Heart left ventricle (tissue), 16 donors: ENCODE measurements around the gene SLC35C1. TPM values are rescaled to one million over a fixed set of nuclear protein-coding genes. Genes with fewer than 3 reads are reported as not detected.

ENCODE experiments used
- ATAC-seq, 4 donors: fragments of 200-7000 bp; cut with Tn5 transposase; one replicate each; pipeline ENCODE4 v1.9.1; 2020 to 2022; ENCODE audit warnings: moderate library complexity in 4 of 4, mild to moderate bottlenecking in 3 of 4, moderate number of reproducible peaks in 1 of 4
- DNase-seq, 5 donors: peaks; one replicate each; pipeline ENCODE4 v3.0.0-alpha.2; 2020
- H3K27ac ChIP-seq, 12 donors: fragments of 200-600 bp; sonication (generic) in 4 of 12; one replicate each; pipeline versions ENCODE4 v1.5.0 to v1.8.0; 2016 to 2022; ENCODE audit warnings: mild to moderate bottlenecking in 2 of 12
- H3K27me3 ChIP-seq, 9 donors: fragments of 200-600 bp; sonication (generic) in 2 of 9; one replicate each; pipeline versions ENCODE4 v1.5.1 to v1.8.0; 2016 to 2022; ENCODE audit warnings: mild to moderate bottlenecking in 3 of 9
- H3K36me3 ChIP-seq, 9 donors: fragments of 200-600 bp; sonication (generic) in 2 of 9; one replicate each; pipeline versions ENCODE4 v1.5.0 to v1.8.0; 2018 to 2022; ENCODE audit warnings: mild to moderate bottlenecking in 2 of 9
- H3K4me1 ChIP-seq, 12 donors: fragments of 200-600 bp; sonication (generic) in 4 of 12; one replicate each; pipeline versions ENCODE4 v1.5.0 to v1.8.0; 2016 to 2022; ENCODE audit warnings: mild to moderate bottlenecking in 3 of 12
- H3K4me3 ChIP-seq, 12 donors: fragments of 200-600 bp; sonication (generic) in 4 of 12; one replicate each; pipeline versions ENCODE4 v1.5.0 to v1.8.0; 2017 to 2022; ENCODE audit warnings: mild to moderate bottlenecking in 9 of 12, moderate library complexity in 4 of 12
- H3K9me3 ChIP-seq, 12 donors: fragments of 200-600 bp; sonication (generic) in 4 of 12; one replicate each; pipeline versions ENCODE4 v1.5.0 to v1.8.0; 2016 to 2022; ENCODE audit warnings: mild to moderate bottlenecking in 1 of 12
- CTCF ChIP-seq, 12 donors: fragments of 200-600 bp; sonication (generic) in 4 of 12; IDR thresholded peaks; one replicate each; pipeline versions ENCODE4 v1.5.0 to v1.8.0; 2018 to 2022; ENCODE audit warnings: antibody characterized with exemption in 12 of 12, mild to moderate bottlenecking in 5 of 12
- POLR2A ChIP-seq, 2 donors: fragments of 450-650 bp; IDR thresholded peaks; one replicate each; pipeline ENCODE4 v1.6.1; 2017; ENCODE audit warnings: antibody characterized with exemption in 2 of 2, mild to moderate bottlenecking in 2 of 2, moderate library complexity in 2 of 2
- WGBS, 4 donors: extraction: QIAGEN DNeasy Blood & Tissue Kit in 2 of 4; methylation state at CpG; one replicate each; pipeline versions ENCODE4 v1.1.5 to v1.1.7; 2013 to 2018; 5-methylcytosine and 5-hydroxymethylcytosine counted together
- intact Hi-C, 10 donors: fragments of 100-400 bp; cut with DNase I; formaldehyde crosslinking; loops; one replicate each; pipeline versions ENCODE4 v1.11.1 to v1.14.2; 2022
- polyA plus RNA-seq, 2 donors: library from polyadenylated mRNA; stranded (reverse); fragments of 200-250 nt; gene quantifications; one replicate each; pipeline ENCODE4 v1.2.3, GENCODE V29; 2013
- total RNA-seq, 9 donors: library from RNA; depleted of rRNA in 2 of 9; stranded (reverse); fragments of >200 nt in 2 of 9; fragmentation: NEBNext Ultra II Directional in 3 of 9; extraction: Animal tissue kit (Norgen Biotek cat#: 25700) in 3 of 9; gene quantifications; one replicate each; pipeline versions ENCODE4 v1.1.0 to v1.2.4, GENCODE V29; 2016 to 2023
- donor health status: ischemic (EF 13 %, LVEDD 7.1; RV severe dilation, severe dysfunction).
- donor health status: healthy with polysubstance abuse.
- donor health status: DM: no; HTN: yes; CAD: no.
- donor health status: DM: no; HTN: no; CAD: no.
- donor health status: ischemic (EF 25% LVEDD 6.9; RV normal size, moderate dysfunction).
- donor health status: ischemic (EF 25% LVEDD 5.7; RV mildly dilated, moderate dysfunction).
- donor health status: healthy.
- donor health status: DM: yes; HTN: yes; CAD: no.
- donor health status: ischemic (EF 35%, LVEDD 5.7; RV mildly dilated, moderate dysfunction).
- donor health status: nonischemic (EF 11% LVEDD 7.7; RV severe dilation, severe dysfunction).
- donor health status: DM: yes; HTN: yes; CAD: no.
- donor health status: PGD.
- donor health status: ischemic (EF 29% LVEDD 5.4; RV normal size, mild dysfunction).
- donor health status: nonischemic (EF 23%, LVEDD 6.1; RV moderate dilation, normal function).

The SLC35C1 gene
- total and polyA plus RNA-seq, 11 donors: 5.3 to 21.0 (median 7.8) TPM

GRCh38 chr11:45791524-45791923, 13.4 kb upstream of the SLC35C1 start:
- no peaks in the 10 kb centered on the region for H3K4me1 ChIP-seq
- intact Hi-C loops: no loop called here
- no peak overlapping the region for H3K4me3 ChIP-seq
- H3K27ac ChIP-seq: no peak overlapping the region
- H3K27me3 ChIP-seq: peaks cover 0 to 30% (median 3%) of the 10 kb centered on the region in 9 donors
- no peak for DNase-seq
- WGBS, 4 donors: 87 to 94% (median 91%) methylated on average over 1 of the region's 1 CpG
- TF ChIP-seq POLR2A (IDR thresholded peaks at IDR 0.05) (no peak), CTCF (IDR thresholded peaks at IDR 0.05) (no peak)
- no peak for ATAC-seq
- no peaks in the 10 kb centered on the region for H3K36me3 ChIP-seq
- H3K9me3 ChIP-seq: peaks cover 0 to 12% (median 4%) of the 10 kb centered on the region in 12 donors

GRCh38 chr11:45794169-45794568, 10.8 kb upstream of the SLC35C1 start:
- Histone ChIP-seq H3K36me3 (no peaks in the 10 kb centered on the region), H3K9me3 (no peaks in the 10 kb centered on the region), H3K27ac (no peak overlapping the region), H3K4me3 (no peak overlapping the region), H3K4me1 (no peaks in the 10 kb centered on the region), H3K27me3 (peaks cover 0 to 22% (median 0%) of the 10 kb centered on the region in 9 donors)
- DNase-seq (no peak), ATAC-seq (no peak)
- intact Hi-C loops: no loop called here
- no peak for TF ChIP-seq POLR2A (IDR thresholded peaks at IDR 0.05)
- no peak for TF ChIP-seq CTCF (IDR thresholded peaks at IDR 0.05)
- WGBS, 4 donors: 33 to 46% (median 35%) methylated on average over 3 of the region's 3 CpGs

GRCh38 chr11:45795379-45795778, 9.6 kb upstream of the SLC35C1 start:
- Histone ChIP-seq H3K36me3 (no peaks in the 10 kb centered on the region), H3K27ac (no peak overlapping the region), H3K4me1 (no peaks in the 10 kb centered on the region), H3K27me3 (peaks cover 0 to 17% (median 0%) of the 10 kb centered on the region in 9 donors), H3K9me3 (no peaks in the 10 kb centered on the region), H3K4me3 (no peak overlapping the region)
- TF ChIP-seq CTCF (IDR thresholded peaks at IDR 0.05) (no peak), POLR2A (IDR thresholded peaks at IDR 0.05) (no peak)
- 82 to 92% (median 87%) methylated on average over 5 of the region's 5 CpGs for WGBS, 4 donors
- intact Hi-C loops: no loop called here
- ATAC-seq (no peak), DNase-seq (no peak)

- ATAC-seq (no peak), DNase-seq (no peak)
- Histone ChIP-seq H3K36me3 (no peaks in the 10 kb centered on the region), H3K4me1 (no peaks in the 10 kb centered on the region), H3K27ac (no peak overlapping the region), H3K9me3 (no peaks in the 10 kb centered on the region), H3K27me3 (peaks cover 0 to 14% (median 0%) of the 10 kb centered on the region in 9 donors), H3K4me3 (no peak overlapping the region)
- WGBS, 4 donors: 87 to 94% (median 91%) methylated on average over 8 of the region's 8 CpGs
- TF ChIP-seq POLR2A (IDR thresholded peaks at IDR 0.05) (no peak), CTCF (IDR thresholded peaks at IDR 0.05) (no peak)
- intact Hi-C loops: no loop called here
These were observed 8.5 kb upstream of the SLC35C1 start for GRCh38 chr11:45796461-45796861.
